Activated T-helper 2 cell treated with anti-CD3 and anti-CD28 coated beads, Interferon-gamma antibody, Interleukin-2, Interleukin-4, amounts not matched to agents 10 μg/mL and 5 μg/mL and 100 μg/mL, durations not matched to agents 14 hours and 24 hours and 36 hours (primary cell): ENCODE measurements around the gene PLET1. TPM values are rescaled to one million over a fixed set of nuclear protein-coding genes. Genes with fewer than 3 reads are reported as not detected.
"Not testable (repeated sequence)": the region's sequence is repeated elsewhere in the genome, so short reads cannot be mapped to it uniquely, and the experiment has no call there.

Source experiments
- DNase-seq: peaks from one replicate; pipeline ENCODE4 v3.0.0; 2021; ENCODE audit warnings: low spot score
- H3K27ac Mint-ChIP-seq: one replicate; pipeline ENCODE4 v1.8.0; 2021; ENCODE audit warnings: mixed read lengths
- H3K27me3 Mint-ChIP-seq: one replicate; pipeline ENCODE4 v1.8.0; 2021; ENCODE audit warnings: low read depth, mixed read lengths
- H3K36me3 Mint-ChIP-seq: one replicate; pipeline ENCODE4 v1.8.0; 2021; ENCODE audit warnings: low read depth, mixed read lengths
- H3K4me1 Mint-ChIP-seq: one replicate; pipeline ENCODE4 v1.8.0; 2021; ENCODE audit warnings: low read depth, mixed read lengths
- H3K4me3 Mint-ChIP-seq: one replicate; pipeline ENCODE4 v1.8.0; 2021; ENCODE audit warnings: low read depth, mild to moderate bottlenecking, moderate library complexity, mixed read lengths
- H3K9me3 Mint-ChIP-seq: one replicate; pipeline ENCODE4 v1.8.0; 2021; ENCODE audit warnings: mixed read lengths
- intact Hi-C: fragments of 100-400 bp; cut with micrococcal nuclease; formaldehyde crosslinking; loops from one replicate; pipeline ENCODE4 v1.15.1; 2023
- total RNA-seq: library from RNA; stranded (reverse); gene quantifications from 2 replicates; pipeline ENCODE4 v1.2.3, GENCODE V29; 2022

The PLET1 gene
- total RNA-seq, 1 donor from 2014 or later, result not detected

GRCh38 chr11:112215621-112216020 is 45.0 kb downstream of the PLET1 start:
- Mint-ChIP-seq H3K4me3 (no peak overlapping the region), H3K27me3 (peaks cover 6% of the 10 kb centered on the region), H3K36me3 (no peaks in the 10 kb centered on the region), H3K4me1 (peaks cover 20% of the 10 kb centered on the region), H3K27ac (no peak overlapping the region), H3K9me3 (no peaks in the 10 kb centered on the region)
- DNase-seq, result no peak
- intact Hi-C loops, result no loop called here

GRCh38 chr11:112213753-112214152 is 46.9 kb downstream of the PLET1 start:
- Mint-ChIP-seq H3K4me3 (no peak overlapping the region), H3K27me3 (peaks cover 18% of the 10 kb centered on the region), H3K4me1 (peaks cover 14% of the 10 kb centered on the region), H3K36me3 (no peaks in the 10 kb centered on the region), H3K27ac (no peak overlapping the region), H3K9me3 (no peaks in the 10 kb centered on the region)
- intact Hi-C loops, result no loop called here
- no peak for DNase-seq

DNA sequence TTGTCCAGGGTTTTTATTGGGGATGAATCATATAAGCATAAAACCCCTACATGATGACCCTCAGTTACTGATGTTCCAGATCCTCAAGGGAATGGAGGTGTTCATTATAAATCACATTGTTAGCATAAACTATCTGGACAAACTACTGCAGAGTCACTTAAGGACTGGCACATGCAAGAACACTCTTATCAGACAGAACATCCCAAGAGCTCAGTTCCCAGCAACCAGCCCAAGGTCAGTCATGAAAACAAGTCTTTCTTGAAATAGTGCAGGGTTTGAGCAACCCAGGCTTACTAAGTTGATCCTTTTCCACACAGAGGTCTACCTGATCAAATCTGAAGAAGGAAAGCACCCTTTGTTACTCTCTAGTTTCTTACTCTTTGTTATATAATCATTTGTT is 48.0 kb downstream of the PLET1 start:
- Mint-ChIP-seq H3K9me3 (no peaks in the 10 kb centered on the region), H3K4me3 (no peak overlapping the region), H3K27ac (no peak overlapping the region), H3K4me1 (peaks cover 14% of the 10 kb centered on the region), H3K36me3 (no peaks in the 10 kb centered on the region), H3K27me3 (peaks cover 20% of the 10 kb centered on the region)
- intact Hi-C loops, result no loop called here
- no peak for DNase-seq

DNA sequence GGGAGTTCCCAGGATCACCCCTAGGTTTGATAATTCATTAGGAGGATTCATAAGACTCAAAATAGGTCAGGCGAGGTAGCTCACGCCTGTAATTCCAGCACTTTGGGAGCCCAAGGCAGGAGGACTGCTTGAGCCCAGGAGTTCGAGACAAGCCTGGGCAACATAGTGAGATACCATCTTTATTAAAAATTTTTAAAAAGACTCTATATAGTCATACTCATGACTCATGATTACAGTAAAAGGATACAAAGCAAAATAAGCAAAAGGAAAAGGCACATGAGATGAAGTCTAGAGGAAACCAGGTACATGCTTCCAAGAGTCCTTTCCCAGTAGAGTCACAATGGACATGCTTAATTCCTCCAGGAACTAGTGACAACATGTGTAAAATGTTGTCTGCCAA is 48.4 kb downstream of the PLET1 start:
- no peaks in the 10 kb centered on the region for H3K36me3 Mint-ChIP-seq
- H3K4me1 Mint-ChIP-seq, result peaks cover 14% of the 10 kb centered on the region
- H3K27me3 Mint-ChIP-seq, result peaks cover 20% of the 10 kb centered on the region
- H3K27ac Mint-ChIP-seq, result no peak overlapping the region
- H3K4me3 Mint-ChIP-seq, result no peak overlapping the region
- no peak for DNase-seq
- no peaks in the 10 kb centered on the region for H3K9me3 Mint-ChIP-seq
- intact Hi-C loops, result no loop called here

- Mint-ChIP-seq H3K9me3 (no peaks in the 10 kb centered on the region), H3K4me1 (peaks cover 14% of the 10 kb centered on the region), H3K4me3 (no peak overlapping the region)
These were observed 49.1 kb downstream of the PLET1 start for GRCh38 chr11:112211536-112211935.

GRCh38 chr11:112210890-112211289 is 49.8 kb downstream of the PLET1 start:
- Mint-ChIP-seq H3K27me3 (peaks cover 20% of the 10 kb centered on the region), H3K36me3 (no peaks in the 10 kb centered on the region), H3K4me3 (no peak overlapping the region), H3K27ac (no peak overlapping the region), H3K9me3 (no peaks in the 10 kb centered on the region), H3K4me1 (peaks cover 14% of the 10 kb centered on the region)
- no peak for DNase-seq
- intact Hi-C loops, result no loop called here

More at GRCh38 chr11:112211536-112211935, 49.1 kb downstream of the PLET1 start:
- H3K27me3 Mint-ChIP-seq, result peaks cover 20% of the 10 kb centered on the region
- intact Hi-C loops, result no loop called here
- no peak overlapping the region for H3K27ac Mint-ChIP-seq
- H3K36me3 Mint-ChIP-seq, result no peaks in the 10 kb centered on the region
- no peak for DNase-seq

GRCh38 chr11:112206071-112206470 is 54.6 kb downstream of the PLET1 start:
- DNase-seq, result no peak
- Mint-ChIP-seq H3K9me3 (no peaks in the 10 kb centered on the region), H3K4me1 (peaks cover 2% of the 10 kb centered on the region), H3K36me3 (no peaks in the 10 kb centered on the region), H3K27ac (no peak overlapping the region), H3K4me3 (no peak overlapping the region), H3K27me3 (peaks cover 19% of the 10 kb centered on the region)
- intact Hi-C loops, result no loop called here

GRCh38 chr11:112200252-112200651 is 60.4 kb downstream of the PLET1 start:
- no peak for DNase-seq
- no peak overlapping the region for H3K27ac Mint-ChIP-seq
- intact Hi-C loops, result no loop called here
- no peak overlapping the region for H3K4me3 Mint-ChIP-seq
- peaks cover 20% of the 10 kb centered on the region for H3K27me3 Mint-ChIP-seq
- H3K36me3 Mint-ChIP-seq, result no peaks in the 10 kb centered on the region
- H3K9me3 Mint-ChIP-seq, result no peaks in the 10 kb centered on the region
- H3K4me1 Mint-ChIP-seq, result no peaks in the 10 kb centered on the region

DNA sequence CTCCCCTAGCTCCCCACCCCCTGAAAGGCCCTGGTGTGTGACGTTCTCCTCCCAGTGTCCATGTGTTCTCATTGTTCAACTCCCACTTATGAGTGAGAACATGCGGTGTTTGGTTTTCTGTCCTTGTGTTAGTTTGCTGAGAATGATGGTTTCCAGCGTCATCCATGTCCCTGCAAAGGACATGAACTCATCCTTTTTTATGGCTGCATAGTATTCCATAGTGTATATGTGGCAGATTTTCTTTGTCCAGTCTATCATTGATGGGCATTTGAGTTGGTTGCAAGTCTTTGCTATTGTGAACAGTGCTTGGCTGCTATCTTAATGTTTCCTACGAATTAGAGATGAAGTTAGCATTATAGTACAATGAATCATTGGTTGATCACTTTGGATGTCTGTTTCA is 61.6 kb downstream of the PLET1 start:
- H3K27ac Mint-ChIP-seq, H3K4me3 Mint-ChIP-seq, intact Hi-C loops: not testable (repeated sequence)

More for the DNA sequence above, 61.6 kb downstream of the PLET1 start:
- H3K4me1 Mint-ChIP-seq, H3K9me3 Mint-ChIP-seq, DNase-seq, H3K36me3 Mint-ChIP-seq: not testable (repeated sequence)
- H3K27me3 Mint-ChIP-seq, result peaks cover 21% of the 10 kb centered on the region

Other genes with a start within 250 kb of the PLET1 start
- gene DLAT, start 235.5 kb downstream of the PLET1 start, total RNA-seq, result 47.2 and 47.3 TPM in 2 replicates
- 0.23 and 0.46 TPM in 2 replicates for gene PIH1D2, start 186.8 kb downstream of the PLET1 start, total RNA-seq
- gene NKAPD1, start 186.6 kb downstream of the PLET1 start, total RNA-seq, result 24.6 and 25.0 TPM in 2 replicates
- gene TIMM8B, start 174.1 kb downstream of the PLET1 start, total RNA-seq, result 72.6 and 77.5 TPM in 2 replicates
- gene SDHD, start 174.0 kb downstream of the PLET1 start, total RNA-seq, result 81.7 and 91.0 TPM in 2 replicates
- 1.5 and 1.7 TPM in 2 replicates for gene IL18, start 96.8 kb downstream of the PLET1 start, total RNA-seq
- 0.57 TPM in 1 of 2 replicates, not detected in the other for gene TEX12, start 93.5 kb downstream of the PLET1 start, total RNA-seq
- gene BCO2, start 85.3 kb downstream of the PLET1 start, total RNA-seq, result 1.2 and 1.4 TPM in 2 replicates
- gene PTS, start 34.4 kb downstream of the PLET1 start, total RNA-seq, result 30.5 and 33.4 TPM in 2 replicates